ENCODE measurements around the gene SMIM33.
"Not testable (repeated sequence)": the region's sequence is repeated elsewhere in the genome, so short reads cannot be mapped to it uniquely, and the experiment has no call there.

The SMIM33 gene

DNA sequence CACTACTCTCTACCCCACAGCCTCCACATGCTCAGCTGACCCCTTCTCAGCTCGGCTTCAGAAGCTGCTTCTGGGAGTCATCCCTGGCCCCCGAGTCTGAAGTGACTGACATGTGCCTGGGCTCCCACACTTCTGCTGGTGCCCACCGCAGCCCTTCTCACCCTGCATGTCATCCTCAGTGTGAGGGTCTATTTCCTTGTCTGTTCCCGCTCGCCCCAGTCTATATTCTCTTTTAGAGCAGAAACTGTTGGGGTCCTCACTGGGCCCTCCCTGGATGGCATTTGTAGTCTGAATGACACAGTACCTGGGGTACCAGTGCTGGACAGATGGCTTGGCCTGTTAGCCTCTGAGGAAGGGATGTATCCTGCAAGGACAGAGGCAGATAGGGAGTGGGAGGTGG is 13.6 kb upstream of the SMIM33 start:
- no peak for DNase-seq

- DNase-seq: no peak
These were observed 13.0 kb upstream of the SMIM33 start for GRCh38 chr5:139457653-139458306.

DNA sequence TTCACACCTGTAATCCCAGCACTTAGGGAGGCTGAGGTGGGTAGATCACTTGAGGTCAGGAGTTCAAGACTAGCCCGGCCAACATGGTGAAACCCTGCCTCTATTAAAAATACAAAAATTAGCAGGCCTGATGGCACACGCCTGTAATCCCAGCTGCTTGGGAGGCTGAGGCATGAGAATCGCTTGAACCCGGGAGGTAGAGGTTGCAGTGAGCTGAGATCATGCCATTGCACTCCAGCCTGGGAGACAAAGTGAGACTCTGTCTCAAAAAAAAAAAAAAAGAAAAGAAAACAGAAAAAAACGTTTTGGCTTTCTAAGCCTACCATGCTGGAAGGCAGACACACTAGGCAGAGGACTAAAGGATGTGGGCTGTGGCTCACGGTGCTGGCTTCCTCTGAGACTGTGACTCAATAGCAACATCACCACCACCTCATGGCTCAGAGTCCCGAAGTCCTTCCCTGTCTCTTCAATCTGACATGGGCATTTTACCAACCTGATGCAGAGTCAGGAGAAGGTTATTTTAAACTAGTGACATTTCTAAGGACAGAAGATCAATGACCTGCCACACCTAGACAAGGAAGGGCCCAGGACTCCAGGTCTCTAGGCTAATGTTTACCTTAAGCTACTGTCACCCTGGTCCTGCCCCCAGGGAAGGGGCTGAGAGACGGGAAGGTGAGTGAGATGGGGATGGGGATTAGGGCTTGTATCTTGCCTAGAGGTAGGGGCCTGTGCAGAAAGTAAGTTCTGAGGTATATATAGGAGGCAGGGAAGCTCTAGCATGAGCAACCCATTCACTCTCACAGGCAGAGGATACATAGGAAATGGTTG is 12.0 kb upstream of the SMIM33 start:
- DNase-seq: peak; percentile 51 to 79

DNA sequence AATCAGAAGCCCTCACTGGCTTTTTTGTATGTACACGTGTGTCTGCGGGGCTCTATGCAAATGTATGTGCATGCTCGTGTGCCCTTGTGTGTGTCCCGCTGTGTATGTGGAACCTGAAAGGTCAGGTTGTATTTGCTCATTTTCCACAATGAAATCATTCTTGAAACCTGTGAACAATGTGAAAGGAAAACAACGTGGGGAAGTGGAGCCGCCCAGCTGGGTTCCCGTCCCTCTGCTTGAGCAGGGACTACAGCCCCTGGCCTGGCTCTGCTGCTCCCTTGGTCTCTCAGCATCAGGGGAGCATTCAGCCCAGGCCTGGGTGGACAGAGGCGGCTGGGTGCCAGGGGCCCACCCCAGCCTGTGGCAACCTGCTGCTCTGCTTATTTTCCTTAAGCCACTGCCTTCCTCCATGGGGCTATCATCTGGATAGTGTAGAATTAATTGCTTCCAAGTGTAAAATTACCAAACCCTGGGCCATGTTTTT is 11.3 kb upstream of the SMIM33 start:
- no peak for DNase-seq

GRCh38 chr5:139460455-139460854 is 10.3 kb upstream of the SMIM33 start:
- no peak for DNase-seq

- no peak for DNase-seq
These were observed 9.6 kb upstream of the SMIM33 start for GRCh38 chr5:139461176-139461575.

GRCh38 chr5:139461698-139462097 is 9.1 kb upstream of the SMIM33 start:
- DNase-seq: peak in 1 of 2 donors; percentile 44

DNA sequence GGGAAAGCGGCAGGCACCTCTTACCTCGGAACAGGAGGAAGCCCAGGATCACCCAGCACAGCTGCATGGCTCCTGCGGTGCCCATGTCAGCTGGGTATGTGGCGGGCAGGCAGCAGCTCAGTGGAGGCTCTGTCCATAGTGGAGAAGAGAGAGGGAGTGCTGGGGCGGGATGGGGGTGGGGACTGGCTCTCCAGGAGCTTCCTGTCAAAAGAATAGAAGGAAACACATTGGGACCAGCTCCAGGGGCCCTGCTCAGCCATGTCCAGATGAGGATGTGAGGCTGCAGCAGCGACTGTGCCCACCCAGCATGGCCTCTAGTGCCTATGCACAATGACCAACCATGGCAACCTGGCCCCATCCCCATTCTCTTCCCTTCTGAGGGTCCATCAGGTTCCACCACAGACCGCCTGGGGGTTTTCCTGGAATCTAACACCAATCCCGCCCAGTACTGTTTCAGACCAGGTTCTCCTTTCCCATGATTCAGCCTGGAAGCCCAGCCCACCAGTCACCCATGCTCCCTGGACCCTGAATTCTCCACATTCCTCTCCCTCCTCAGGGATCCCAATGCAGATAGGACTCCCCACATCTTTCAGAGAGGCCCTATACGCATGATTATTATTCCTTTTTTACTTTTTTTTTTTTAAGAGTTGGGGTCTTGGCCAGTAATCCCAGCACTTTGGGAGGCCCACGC is 8.1 kb upstream of the SMIM33 start, which contains the start of gene ECSCR:
Gene ECSCR (minus strand): TSS at position 158 of the 691 bp plus-strand sequence. CDS start 73 bp downstream, at position 85.
- no peak for DNase-seq

DNA sequence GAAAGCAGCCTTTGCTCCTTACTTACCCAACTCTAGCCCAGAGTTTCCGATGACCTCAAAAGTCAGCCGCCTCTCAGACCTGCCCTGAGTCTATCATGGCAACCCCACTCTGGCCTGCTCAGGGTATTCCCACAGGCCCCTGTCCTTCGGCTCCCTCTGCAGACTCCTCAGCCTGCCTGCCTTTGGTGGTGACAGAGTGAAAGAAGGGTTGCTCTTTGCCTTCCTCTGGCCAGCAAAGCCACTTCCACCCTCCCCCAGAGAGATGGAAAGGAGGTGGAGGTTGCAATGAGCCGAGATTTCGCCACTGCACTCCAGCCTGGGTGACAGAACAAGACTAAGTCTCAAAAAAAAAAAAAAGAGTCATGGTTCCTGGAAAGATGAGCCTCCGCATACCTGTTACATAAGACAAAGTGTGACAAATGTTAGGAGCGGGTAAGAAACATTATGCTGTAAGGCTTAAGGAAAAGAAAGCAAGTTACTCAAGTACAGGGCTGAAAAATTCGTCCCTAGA is 2.3 kb upstream of the SMIM33 start:
- DNase-seq: peak; percentile 92 to 94

DNA sequence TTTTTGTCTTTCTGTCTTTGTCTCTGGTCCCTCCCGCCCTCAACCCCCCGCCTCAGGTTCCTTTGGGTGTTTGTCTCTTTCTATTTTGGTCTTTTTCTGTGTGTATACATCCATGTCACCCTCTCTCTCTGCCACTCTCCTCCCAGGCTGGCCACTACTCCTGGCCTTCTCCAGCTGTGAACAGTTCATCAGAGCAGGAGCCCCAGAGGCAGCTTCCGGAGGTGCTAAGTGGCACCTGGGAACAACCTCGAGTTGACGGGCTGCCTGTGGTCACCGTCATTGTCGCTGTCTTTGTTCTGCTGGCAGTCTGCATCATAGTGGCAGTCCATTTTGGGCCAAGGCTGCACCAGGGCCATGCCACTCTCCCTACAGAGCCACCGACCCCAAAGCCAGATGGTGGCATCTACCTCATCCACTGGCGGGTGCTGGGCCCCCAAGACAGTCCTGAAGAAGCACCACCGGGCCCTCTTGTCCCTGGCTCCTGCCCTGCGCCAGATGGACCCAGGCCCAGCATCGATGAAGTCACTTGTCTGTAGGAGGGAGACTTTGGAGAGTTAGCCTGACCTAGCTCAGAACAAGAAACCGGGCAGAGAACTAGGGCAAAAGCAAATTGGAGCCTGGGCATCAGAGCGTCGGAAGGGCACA is 1.7 kb downstream of the SMIM33 start:
- no peak for DNase-seq

- DNase-seq: no peak
These were observed 2.3 kb downstream of the SMIM33 start for GRCh38 chr5:139473105-139473504.

GRCh38 chr5:139473565-139473964 is 2.8 kb downstream of the SMIM33 start:
- no peak for DNase-seq

GRCh38 chr5:139474890-139475791 is 4.3 kb downstream of the SMIM33 start:
- peak; percentile 42 to 79 for DNase-seq

GRCh38 chr5:139475865-139476617 is 5.2 kb downstream of the SMIM33 start:
- no peak for DNase-seq

DNA sequence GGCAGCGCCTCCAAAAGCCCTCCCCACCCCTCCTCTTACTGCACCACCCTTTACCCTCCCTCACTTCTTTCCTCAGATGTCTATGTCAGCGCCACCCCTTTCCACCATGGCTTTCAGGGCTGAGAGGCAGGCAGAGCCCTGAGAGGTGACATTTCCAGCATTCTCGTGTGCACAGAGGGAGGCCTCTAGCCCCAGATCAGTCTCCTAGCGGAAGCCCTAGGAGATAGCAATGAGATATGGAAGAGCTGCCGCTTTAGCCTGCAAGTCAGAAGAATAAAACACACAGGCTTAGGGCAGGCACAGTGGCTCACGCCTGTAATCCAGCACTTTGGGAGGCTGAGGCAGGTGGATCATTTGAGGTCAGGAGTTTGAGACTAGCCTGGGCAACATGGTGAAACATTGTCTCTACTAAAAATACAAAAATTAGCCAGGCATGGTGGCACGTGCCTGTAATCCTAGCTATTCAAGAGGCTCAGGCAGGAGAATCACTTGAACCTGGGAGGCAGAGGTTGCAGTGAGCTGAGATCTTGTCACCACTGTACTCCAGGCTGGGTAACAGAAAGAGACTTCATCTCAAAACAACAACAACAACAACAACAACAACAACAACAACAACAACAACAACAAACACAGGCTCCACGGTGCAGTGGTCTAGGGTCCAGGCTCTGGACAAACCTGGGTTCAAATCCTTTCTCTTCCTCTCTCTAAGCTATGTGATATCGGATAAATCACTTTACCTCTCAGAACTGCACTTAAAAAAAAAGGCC is 8.0 kb downstream of the SMIM33 start:
- DNase-seq: not testable (repeated sequence)

GRCh38 chr5:139479729-139480128 is 8.9 kb downstream of the SMIM33 start:
- not testable (repeated sequence) for DNase-seq

- DNase-seq: no peak
These were observed 10.3 kb downstream of the SMIM33 start for GRCh38 chr5:139481122-139481533.

- peak; percentile 66 to 70 for DNase-seq
These were observed 10.8 kb downstream of the SMIM33 start for GRCh38 chr5:139481580-139482049.

DNA sequence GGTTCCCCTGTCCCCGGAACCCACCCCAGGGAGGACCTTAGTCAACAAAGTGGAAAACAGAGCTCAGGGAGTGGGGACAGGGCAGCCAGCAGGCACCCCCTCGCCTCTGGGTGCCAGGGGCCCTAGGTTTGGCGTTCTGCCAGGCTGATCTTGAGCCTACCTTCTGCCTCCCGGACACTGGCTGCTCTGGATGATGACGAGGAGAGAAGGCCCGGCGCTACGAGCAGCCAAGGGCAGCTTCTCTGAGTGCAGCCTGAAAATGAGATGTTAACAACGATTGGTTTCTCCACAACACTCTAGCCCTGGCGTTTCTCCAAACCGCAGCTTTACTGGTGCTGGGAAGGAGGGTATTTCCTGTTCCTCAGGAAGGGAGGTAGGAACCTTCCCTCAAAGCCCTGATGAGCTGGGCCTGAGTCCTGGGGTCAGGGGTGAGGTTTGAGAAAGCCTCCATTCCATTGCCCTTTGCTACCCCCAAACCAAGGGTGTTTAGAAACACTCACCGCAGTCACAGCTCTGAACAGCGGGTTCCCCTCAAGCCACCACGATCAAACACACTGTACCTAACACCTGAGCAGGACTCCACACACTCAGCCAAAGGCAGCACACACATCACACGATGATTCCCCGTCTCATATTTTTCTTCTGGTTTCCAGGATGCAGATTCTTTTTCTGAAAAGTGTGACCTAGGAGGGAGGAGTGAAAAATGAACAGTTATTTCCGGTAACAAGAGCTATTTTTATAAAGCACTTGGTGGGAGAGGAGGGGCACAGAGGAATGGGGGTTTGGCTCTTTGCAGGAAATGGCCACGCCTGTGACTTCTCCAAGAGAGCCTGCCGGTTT is 11.5 kb downstream of the SMIM33 start, which contains the start of gene STING1:
Gene STING1 (minus strand): TSS at position 709 of the 840 bp plus-strand sequence. CDS start 1,054 bp downstream, outside the sequence.
- peak; percentile 87 to 93 for DNase-seq

Data from inflammatory macrophage (primary cell).